ENCODE measurements around the gene ZFYVE27. TPM values are rescaled to one million over a fixed set of nuclear protein-coding genes. Genes with fewer than 3 reads are reported as not detected.

The ZFYVE27 gene
- total RNA-seq, 1 donor from 2014 or later = 13.7 TPM

GRCh38 chr10:97773096-97773495 is 36.2 kb downstream of the ZFYVE27 start:
- Histone ChIP-seq H4K20me1 (ENCODE audit: low read depth) (peaks cover 22% of the 10 kb centered on the region), H3K79me2 (ENCODE audit: low read depth) (no peaks in the 10 kb centered on the region), H3K27me3 (peaks cover 63% of the 10 kb centered on the region), H3F3A (ENCODE audit: low read depth) (peaks cover 11% of the 10 kb centered on the region), H3K4me3 (no peak overlapping the region), H2AFZ (replicated peaks) (no peak overlapping the region), H3K4me1 (no peaks in the 10 kb centered on the region), H3K27ac (no peak overlapping the region), H3K9me3 (ENCODE audit: low read depth) (no peaks in the 10 kb centered on the region), H3K4me2 (no peak overlapping the region), H3K9ac (no peak overlapping the region), H3K36me3 (no peaks in the 10 kb centered on the region)
- Mint-ChIP-seq H3K4me3 (no peak overlapping the region), H3K36me3 (peaks cover 2% of the 10 kb centered on the region), H3K4me1 (peaks cover 8% of the 10 kb centered on the region), H3K27ac (no peak overlapping the region), H3K9me3 (no peaks in the 10 kb centered on the region), H3K27me3 (ENCODE audit: insufficient read depth, low read depth) (peaks cover 46% of the 10 kb centered on the region)
- peak; percentile 25 for DNase-seq (ENCODE audit: low spot score)
- TF ChIP-seq EZH2phosphoT487 (IDR thresholded peaks at IDR 0.05) (no peak), CTCF (IDR thresholded peaks at IDR 0.05) (no peak), EZH2 (IDR thresholded peaks at IDR 0.05) (no peak)

- Histone ChIP-seq H3K27ac (no peak overlapping the region), H2AFZ (replicated peaks) (no peak overlapping the region), H3K79me2 (ENCODE audit: low read depth) (no peaks in the 10 kb centered on the region), H3F3A (ENCODE audit: low read depth) (peaks cover 14% of the 10 kb centered on the region), H3K4me1 (peaks cover 5% of the 10 kb centered on the region), H3K9ac (no peak overlapping the region), H3K9me3 (ENCODE audit: low read depth) (no peaks in the 10 kb centered on the region), H3K4me3 (no peak overlapping the region), H4K20me1 (ENCODE audit: low read depth) (peaks cover 22% of the 10 kb centered on the region), H3K36me3 (no peaks in the 10 kb centered on the region), H3K4me2 (no peak overlapping the region), H3K27me3 (peaks cover 45% of the 10 kb centered on the region)
- Mint-ChIP-seq H3K9me3 (no peaks in the 10 kb centered on the region), H3K27ac (no peak overlapping the region), H3K36me3 (no peaks in the 10 kb centered on the region), H3K27me3 (ENCODE audit: insufficient read depth, low read depth) (peaks cover 45% of the 10 kb centered on the region), H3K4me1 (peaks cover 18% of the 10 kb centered on the region), H3K4me3 (no peak overlapping the region)
- no peak for TF ChIP-seq CTCF (IDR thresholded peaks at IDR 0.05)
- no peak for TF ChIP-seq EZH2 (IDR thresholded peaks at IDR 0.05)
- TF ChIP-seq EZH2phosphoT487 (IDR thresholded peaks at IDR 0.05) = no peak
- no peak for DNase-seq (ENCODE audit: low spot score)
Measured at GRCh38 chr10:97774811-97775294, 37.9 kb downstream of the ZFYVE27 start.

GRCh38 chr10:97777143-97777542 is 40.2 kb downstream of the ZFYVE27 start:
- no peaks in the 10 kb centered on the region for H3K9me3 Mint-ChIP-seq
- Histone ChIP-seq H2AFZ (replicated peaks) (no peak overlapping the region), H3K4me1 (peaks cover 24% of the 10 kb centered on the region), H3K36me3 (no peaks in the 10 kb centered on the region), H3F3A (ENCODE audit: low read depth) (peaks cover 28% of the 10 kb centered on the region), H3K9ac (no peak overlapping the region), H4K20me1 (ENCODE audit: low read depth) (peaks cover 6% of the 10 kb centered on the region), H3K79me2 (ENCODE audit: low read depth) (no peaks in the 10 kb centered on the region), H3K4me2 (no peak overlapping the region), H3K4me3 (no peak overlapping the region), H3K9me3 (ENCODE audit: low read depth) (no peaks in the 10 kb centered on the region), H3K27ac (no peak overlapping the region), H3K27me3 (peaks cover 22% of the 10 kb centered on the region)
- TF ChIP-seq EZH2phosphoT487 (IDR thresholded peaks at IDR 0.05) = no peak
- no peak for TF ChIP-seq CTCF (IDR thresholded peaks at IDR 0.05)
- TF ChIP-seq EZH2 (IDR thresholded peaks at IDR 0.05) = no peak
- peaks cover 26% of the 10 kb centered on the region for H3K4me1 Mint-ChIP-seq
- H3K36me3 Mint-ChIP-seq = no peaks in the 10 kb centered on the region
- H3K27ac Mint-ChIP-seq = no peak overlapping the region
- peaks cover 29% of the 10 kb centered on the region for H3K27me3 Mint-ChIP-seq (ENCODE audit: insufficient read depth, low read depth)
- no peak overlapping the region for H3K4me3 Mint-ChIP-seq
- DNase-seq (ENCODE audit: low spot score) = no peak

All from neural progenitor cell (in vitro differentiated cells).